GM23338 (cell line): ENCODE measurements around the gene CNTNAP2. TPM values are rescaled to one million over a fixed set of nuclear protein-coding genes. Genes with fewer than 3 reads are reported as not detected.
A peak's percentile ranks its signal among the peaks of the same experiment; 100 is the strongest.

Experiments used
- ATAC-seq: fragments of 200-7000 bp; cut with Tn5 transposase; 3 replicates; pipeline ENCODE4 v1.9.1; 2020
- DNase-seq: peaks from one replicate; pipeline ENCODE4 v3.0.0-alpha.2; 2015; ENCODE audit warnings: low spot score
- H2AFZ ChIP-seq: fragments of 200-600 bp; sonication (generic); 2 replicates; pipeline ENCODE4 v1.8.0; 2016; ENCODE audit warnings: antibody characterized with exemption, mild to moderate bottlenecking, moderate library complexity
- H3F3A ChIP-seq: fragments of 200-600 bp; sonication (generic); replicated peaks from 2 replicates; pipeline ENCODE4 v1.8.0; 2017; ENCODE audit warnings: antibody characterized with exemption, mixed run types, low read depth
- H3K27ac ChIP-seq: fragments of 200-600 bp; sonication (generic); 2 replicates; pipeline ENCODE4 v1.6.1; 2016; ENCODE audit warnings: low read depth
- H3K27me3 ChIP-seq: fragments of 200-600 bp; sonication (generic); 2 replicates; pipeline ENCODE4 v1.8.0; 2016; ENCODE audit warnings: mild to moderate bottlenecking, mixed run types, moderate library complexity; ENCODE audit not compliant: insufficient read depth
- H3K36me3 ChIP-seq: fragments of 200-600 bp; sonication (generic); 2 replicates; pipeline ENCODE4 v1.8.0; 2016; ENCODE audit warnings: mild to moderate bottlenecking; ENCODE audit not compliant: insufficient read depth
- H3K4me1 ChIP-seq: fragments of 200-600 bp; sonication (generic); 2 replicates; pipeline ENCODE4 v1.8.0; 2016; ENCODE audit warnings: mild to moderate bottlenecking, moderate library complexity; ENCODE audit not compliant: insufficient read depth
- H3K4me2 ChIP-seq: fragments of 200-600 bp; sonication (generic); 2 replicates; pipeline ENCODE4 v1.7.1; 2017; ENCODE audit warnings: mixed run types
- H3K4me3 ChIP-seq: fragments of 200-600 bp; sonication (generic); 2 replicates; pipeline ENCODE4 v1.6.1; 2016; ENCODE audit warnings: mixed run types
- H3K79me2 ChIP-seq: fragments of 200-600 bp; sonication (generic); replicated peaks from 2 replicates; pipeline ENCODE4 v1.8.0; 2017; ENCODE audit warnings: mild to moderate bottlenecking; ENCODE audit not compliant: insufficient read depth
- H3K9me2 ChIP-seq: fragments of 200-600 bp; sonication (generic); 2 replicates; pipeline ENCODE4 v1.8.0; 2017; ENCODE audit not compliant: insufficient read depth
- H4K20me1 ChIP-seq: fragments of 200-600 bp; sonication (generic); replicated peaks from 2 replicates; pipeline ENCODE4 v1.8.0; 2017; ENCODE audit warnings: mild to moderate bottlenecking; ENCODE audit not compliant: insufficient read depth
- H3K27ac Mint-ChIP-seq: 2 replicates; pipeline ENCODE4 v1.8.0; 2020; ENCODE audit warnings: inconsistent platforms, mild to moderate bottlenecking, moderate library complexity, mixed read lengths
- H3K27me3 Mint-ChIP-seq: 3 replicates; pipeline ENCODE4 v1.8.0; 2022; ENCODE audit warnings: low read depth, mild to moderate bottlenecking, moderate library complexity, mixed read lengths, inconsistent platforms; ENCODE audit not compliant: insufficient read depth, poor library complexity
- H3K36me3 Mint-ChIP-seq: 3 replicates; pipeline ENCODE4 v1.8.0; 2021; ENCODE audit warnings: low read depth, mild to moderate bottlenecking, inconsistent platforms, moderate library complexity, mixed read lengths
- H3K4me1 Mint-ChIP-seq: 3 replicates; pipeline ENCODE4 v1.8.0; 2020; ENCODE audit warnings: mild to moderate bottlenecking, inconsistent platforms, mixed read lengths
- H3K4me3 Mint-ChIP-seq: 3 replicates; pipeline ENCODE4 v1.8.0; 2021; ENCODE audit warnings: moderate library complexity, mild to moderate bottlenecking, inconsistent platforms, mixed read lengths
- H3K9me3 Mint-ChIP-seq: 3 replicates; pipeline ENCODE4 v1.8.0; 2020; ENCODE audit warnings: moderate library complexity, mild to moderate bottlenecking, inconsistent platforms, mixed read lengths
- ETS1 ChIP-seq: IDR thresholded peaks from 2 replicates; pipeline ENCODE4 v1.6.1; 2016; ENCODE audit warnings: antibody characterized with exemption
- EZH2 ChIP-seq: fragments of 200-600 bp; sonication (generic); IDR thresholded peaks from one replicate; pipeline ENCODE4 v1.8.0; 2017; ENCODE audit warnings: antibody characterized with exemption, mild to moderate bottlenecking, low read depth; ENCODE audit not compliant: unreplicated experiment
- EZH2phosphoT487 ChIP-seq: fragments of 200-600 bp; sonication (generic); IDR thresholded peaks from one replicate; pipeline ENCODE4 v1.8.1; 2018; ENCODE audit warnings: antibody characterized with exemption; ENCODE audit not compliant: unreplicated experiment
- NANOG ChIP-seq: IDR thresholded peaks from 2 replicates; pipeline ENCODE4 v1.6.1; 2016; ENCODE audit warnings: antibody characterized with exemption, borderline replicate concordance
- POLR2AphosphoS5 ChIP-seq: IDR thresholded peaks from 2 replicates; pipeline ENCODE4 v1.6.1; 2016; ENCODE audit warnings: antibody characterized with exemption, low read depth
- STAT1 ChIP-seq: IDR thresholded peaks from one replicate; pipeline ENCODE4 v1.6.1; 2016; ENCODE audit warnings: antibody characterized with exemption; ENCODE audit not compliant: unreplicated experiment
- ZNF114 ChIP-seq: fragments of 250-450 bp; sonication (Bioruptor Pico); IDR thresholded peaks from 2 replicates; pipeline ENCODE4 v1.5.0; 2020; ENCODE audit warnings: mild to moderate bottlenecking, moderate library complexity
- ZNF462 ChIP-seq: fragments of 250-450 bp; sonication (Bioruptor Pico); IDR thresholded peaks from 2 replicates; pipeline ENCODE4 v1.5.0; 2020; ENCODE audit warnings: mild to moderate bottlenecking, moderate library complexity
- polyA plus RNA-seq: library from polyadenylated mRNA; unstranded; fragments of >200 nt; fragmentation: Nextera tagmentation; extraction: Ambion mirVana; gene quantifications from 2 replicates; pipeline ENCODE4 v1.2.1, GENCODE V29; 2016
- total RNA-seq: library from RNA; depleted of rRNA; stranded (reverse); fragments of >200 nt; shearing (Covaris generic); gene quantifications from 2 replicates; pipeline ENCODE4 v1.2.3, GENCODE V29; 2014
- TF ChIP-seq, protein P1 (sequence below): IDR thresholded peaks from one replicate; pipeline ENCODE4 v1.6.1; 2018; ENCODE audit warnings: antibody characterized with exemption; ENCODE audit not compliant: unreplicated experiment

The CNTNAP2 gene
- total and polyA plus RNA-seq, 2 experiments from 2014 or later: 38.2 to 61.3 TPM

DNA sequence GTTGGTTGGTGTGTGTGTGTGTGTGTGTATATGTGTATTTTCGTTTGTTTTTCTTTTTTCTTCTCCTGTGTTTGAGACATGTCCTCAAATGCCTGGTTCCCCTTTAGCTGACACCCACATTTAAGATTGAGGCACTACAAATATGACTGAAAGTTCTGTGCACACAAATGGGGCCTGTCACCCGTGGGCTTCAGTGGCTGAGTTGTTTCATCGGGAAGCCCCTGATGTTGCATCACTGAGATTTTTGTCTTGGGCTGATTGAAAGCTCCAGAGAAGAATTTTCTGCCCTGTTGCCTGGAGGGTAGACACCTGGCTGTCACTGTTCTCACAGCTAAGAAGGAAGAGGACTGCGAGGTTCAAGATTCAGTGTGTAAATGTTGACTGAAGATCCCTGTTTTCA is 2190.2 kb downstream of the CNTNAP2 start:
- Histone ChIP-seq H4K20me1 (no peaks in the 10 kb centered on the region), H3K36me3 (no peaks in the 10 kb centered on the region), H3F3A (no peaks in the 10 kb centered on the region), H3K4me2 (no peak overlapping the region), H3K27me3 (no peaks in the 10 kb centered on the region), H3K27ac (no peak overlapping the region), H3K4me3 (no peak overlapping the region), H3K4me1 (peaks cover 13% of the 10 kb centered on the region), H3K9me2 (peaks cover 3% of the 10 kb centered on the region; the same call in 1 of the 2 replicates), H3K79me2 (no peaks in the 10 kb centered on the region), H2AFZ (peak overlapping the region; percentile 56; the same call in 1 of the 2 replicates)
- peaks cover 13% of the 10 kb centered on the region; the same call in 2 of the 3 replicates for H3K4me1 Mint-ChIP-seq
- no peak overlapping the region for H3K27ac Mint-ChIP-seq
- H3K27me3 Mint-ChIP-seq: peaks cover 4% of the 10 kb centered on the region
- no peak for TF ChIP-seq ETS1
- no peak for TF ChIP-seq STAT1
- no peak for TF ChIP-seq EZH2phosphoT487
- no peak for TF ChIP-seq POLR2AphosphoS5
- no peak for TF ChIP-seq NANOG
- no peak for TF ChIP-seq ZNF462
- no peak for TF ChIP-seq EZH2
- TF ChIP-seq, protein P1, sequence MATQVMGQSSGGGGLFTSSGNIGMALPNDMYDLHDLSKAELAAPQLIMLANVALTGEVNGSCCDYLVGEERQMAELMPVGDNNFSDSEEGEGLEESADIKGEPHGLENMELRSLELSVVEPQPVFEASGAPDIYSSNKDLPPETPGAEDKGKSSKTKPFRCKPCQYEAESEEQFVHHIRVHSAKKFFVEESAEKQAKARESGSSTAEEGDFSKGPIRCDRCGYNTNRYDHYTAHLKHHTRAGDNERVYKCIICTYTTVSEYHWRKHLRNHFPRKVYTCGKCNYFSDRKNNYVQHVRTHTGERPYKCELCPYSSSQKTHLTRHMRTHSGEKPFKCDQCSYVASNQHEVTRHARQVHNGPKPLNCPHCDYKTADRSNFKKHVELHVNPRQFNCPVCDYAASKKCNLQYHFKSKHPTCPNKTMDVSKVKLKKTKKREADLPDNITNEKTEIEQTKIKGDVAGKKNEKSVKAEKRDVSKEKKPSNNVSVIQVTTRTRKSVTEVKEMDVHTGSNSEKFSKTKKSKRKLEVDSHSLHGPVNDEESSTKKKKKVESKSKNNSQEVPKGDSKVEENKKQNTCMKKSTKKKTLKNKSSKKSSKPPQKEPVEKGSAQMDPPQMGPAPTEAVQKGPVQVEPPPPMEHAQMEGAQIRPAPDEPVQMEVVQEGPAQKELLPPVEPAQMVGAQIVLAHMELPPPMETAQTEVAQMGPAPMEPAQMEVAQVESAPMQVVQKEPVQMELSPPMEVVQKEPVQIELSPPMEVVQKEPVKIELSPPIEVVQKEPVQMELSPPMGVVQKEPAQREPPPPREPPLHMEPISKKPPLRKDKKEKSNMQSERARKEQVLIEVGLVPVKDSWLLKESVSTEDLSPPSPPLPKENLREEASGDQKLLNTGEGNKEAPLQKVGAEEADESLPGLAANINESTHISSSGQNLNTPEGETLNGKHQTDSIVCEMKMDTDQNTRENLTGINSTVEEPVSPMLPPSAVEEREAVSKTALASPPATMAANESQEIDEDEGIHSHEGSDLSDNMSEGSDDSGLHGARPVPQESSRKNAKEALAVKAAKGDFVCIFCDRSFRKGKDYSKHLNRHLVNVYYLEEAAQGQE: no peak
- TF ChIP-seq ZNF114 (CRISPR knock-in tag): no peak
- no peak overlapping the region for H3K4me3 Mint-ChIP-seq
- no peaks in the 10 kb centered on the region; the same call in 2 of the 3 replicates for H3K9me3 Mint-ChIP-seq
- H3K36me3 Mint-ChIP-seq: no peaks in the 10 kb centered on the region
- DNase-seq (no peak), ATAC-seq (no peak)
